ENCODE measurements around the gene TBCD.

Gene TBCD

DNA sequence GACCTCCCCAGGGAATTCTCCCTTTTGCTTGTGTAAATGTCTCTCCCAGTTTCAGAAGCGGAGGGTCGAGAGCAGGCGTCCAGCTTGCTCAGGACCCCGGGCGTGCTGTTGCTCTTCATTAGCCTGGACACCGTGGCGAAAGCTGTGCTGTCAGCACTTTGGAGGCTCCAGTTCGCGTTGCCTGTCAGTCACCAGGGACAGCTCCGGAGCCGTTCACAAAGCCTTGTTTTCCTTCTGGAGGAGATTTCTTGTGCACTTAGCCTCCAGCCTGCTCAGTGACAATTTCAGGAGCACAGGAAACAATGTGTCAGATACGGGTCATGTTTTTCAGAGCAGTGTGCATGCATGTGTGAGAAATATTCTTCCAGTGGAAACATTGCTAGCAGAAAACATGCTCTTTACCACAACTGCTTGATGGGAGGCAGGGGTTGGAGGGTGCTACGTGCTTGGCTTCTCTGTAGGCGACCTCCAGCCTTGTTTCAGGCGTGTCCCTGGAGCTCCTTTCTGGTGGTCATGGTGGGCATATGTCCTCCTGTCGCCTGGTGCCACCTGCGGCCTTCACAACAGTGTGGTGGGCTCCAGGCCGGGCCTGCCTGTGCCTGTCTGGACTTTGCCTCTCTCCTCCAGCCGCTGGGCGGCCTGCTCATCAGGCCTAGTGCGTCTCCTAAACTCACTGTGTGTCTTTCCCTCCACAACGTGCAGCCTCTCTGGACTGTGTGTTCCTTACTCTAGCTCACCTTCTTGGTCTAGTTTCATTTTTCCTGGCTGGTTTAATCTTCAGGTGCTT is 59.0 kb downstream of the TBCD start:
- no peak for DNase-seq (ENCODE audit: low spot score)

DNA sequence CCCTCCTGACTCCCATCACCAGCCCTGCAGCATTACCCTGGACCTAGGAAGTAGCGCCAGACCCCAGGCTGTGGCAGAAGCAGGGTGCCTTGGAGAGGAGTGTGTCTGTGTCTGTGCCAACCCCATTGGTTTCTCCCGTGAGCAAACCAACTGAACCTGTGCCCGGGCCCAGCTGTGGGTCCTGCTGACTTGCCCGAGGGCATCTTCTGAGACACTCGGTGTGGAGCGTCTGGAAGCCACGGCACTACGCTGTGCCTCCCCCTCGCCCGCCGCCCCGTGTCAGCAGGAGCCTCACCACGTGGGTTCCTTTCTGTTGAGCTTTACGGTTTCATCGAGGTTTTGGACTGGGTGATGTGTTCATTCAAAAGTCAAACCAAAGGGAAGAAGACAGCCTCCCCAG is 60.2 kb downstream of the TBCD start:
- DNase-seq (ENCODE audit: low spot score) = no peak

DNA sequence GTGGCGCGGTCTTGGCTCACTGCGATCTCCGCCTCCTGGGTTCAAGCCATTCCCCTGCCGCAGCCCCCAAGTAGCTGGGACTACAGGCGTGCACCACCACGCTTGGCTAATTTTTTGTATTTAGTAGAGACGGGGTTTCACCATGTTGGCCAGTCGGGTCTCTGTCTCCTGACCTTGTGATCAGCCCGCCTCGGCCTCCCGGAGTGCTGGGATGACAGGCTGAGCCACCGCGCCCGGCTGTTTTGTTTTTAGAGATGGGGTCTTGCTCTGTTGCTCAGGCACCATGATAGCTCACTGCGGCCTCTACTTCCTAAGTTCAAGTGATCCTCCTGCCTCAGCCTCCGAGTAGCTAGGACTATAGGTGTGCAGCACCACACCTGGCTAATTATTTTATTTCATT is 60.7 kb downstream of the TBCD start:
- no peak for DNase-seq (ENCODE audit: low spot score)

DNA sequence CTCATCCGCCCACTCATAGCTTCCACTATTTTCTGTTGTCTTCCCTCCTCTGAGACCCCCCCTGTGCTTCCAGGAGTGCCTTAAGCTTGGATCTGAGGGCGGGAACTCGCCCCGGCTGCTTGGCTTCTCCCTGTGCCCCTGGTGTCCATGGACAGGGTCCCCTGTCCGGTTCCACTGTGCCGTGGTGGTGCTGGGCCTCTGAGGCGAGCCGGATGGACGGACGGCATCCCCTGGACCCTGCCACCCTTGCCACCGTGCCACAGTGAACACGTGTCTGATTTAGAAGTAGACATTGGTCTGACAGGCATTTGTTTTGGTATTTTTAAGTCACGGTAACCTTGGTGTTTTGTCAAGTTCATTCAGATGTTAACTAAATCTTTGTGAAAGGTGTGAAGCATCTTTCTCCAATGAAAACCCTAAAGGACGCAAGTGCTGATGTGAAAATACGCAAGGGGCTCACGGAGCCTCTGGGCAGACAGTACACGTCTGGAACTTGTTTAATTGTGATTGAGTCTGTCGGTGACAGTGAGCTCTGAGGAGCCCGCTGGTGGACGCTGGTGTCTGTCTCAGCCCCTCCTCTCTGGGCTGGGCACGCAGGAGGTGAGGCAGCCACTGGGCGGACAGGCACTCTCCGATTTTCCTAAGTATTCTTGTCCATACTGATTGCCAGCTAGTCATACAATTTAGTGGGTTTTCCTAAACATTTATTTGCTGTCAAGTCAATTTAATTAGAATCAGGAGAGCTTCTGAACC is 61.6 kb downstream of the TBCD start:
- DNase-seq (ENCODE audit: low spot score) = no peak

DNA sequence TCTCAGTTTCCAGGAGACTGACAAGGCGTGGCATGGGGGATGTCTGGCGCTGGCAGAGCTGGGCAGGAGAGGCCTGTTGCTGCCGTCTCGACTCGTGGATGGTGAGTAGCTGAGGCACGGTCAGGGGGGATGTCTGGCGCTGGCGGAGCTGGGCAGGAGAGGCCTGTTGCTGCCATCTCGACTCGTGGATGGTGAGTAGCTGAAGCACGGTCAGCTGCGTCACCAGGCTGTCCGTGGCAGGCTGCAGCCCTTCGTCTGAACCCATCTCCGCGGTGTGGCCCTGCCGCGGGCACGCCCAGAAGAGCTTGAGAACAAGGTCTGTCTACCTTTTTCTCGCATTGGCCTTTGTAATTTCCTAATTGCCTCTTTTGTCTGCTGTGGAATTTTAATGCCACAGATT is 63.0 kb downstream of the TBCD start:
- no peak for DNase-seq (ENCODE audit: low spot score)

DNA sequence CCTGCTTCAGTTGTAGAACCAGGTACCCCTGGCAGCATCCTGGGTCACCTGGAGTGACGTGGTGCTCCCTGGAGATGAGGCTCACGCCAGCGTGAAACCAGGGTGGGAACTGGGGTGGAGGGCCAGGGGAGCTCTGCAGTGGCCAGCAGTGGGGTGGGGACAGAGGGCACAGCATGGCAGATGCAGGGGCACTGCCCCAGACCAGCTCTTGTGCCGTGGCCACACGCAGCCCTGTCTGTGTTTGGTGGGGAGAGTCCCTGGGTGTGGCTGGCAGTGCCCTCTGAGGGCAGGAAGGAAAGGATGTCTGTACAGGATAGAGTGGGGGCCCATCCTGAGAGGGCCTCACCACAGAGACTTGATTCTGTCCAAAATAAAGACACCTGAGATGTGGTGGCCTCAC is 63.5 kb downstream of the TBCD start:
- DNase-seq (ENCODE audit: low spot score) = no peak

DNA sequence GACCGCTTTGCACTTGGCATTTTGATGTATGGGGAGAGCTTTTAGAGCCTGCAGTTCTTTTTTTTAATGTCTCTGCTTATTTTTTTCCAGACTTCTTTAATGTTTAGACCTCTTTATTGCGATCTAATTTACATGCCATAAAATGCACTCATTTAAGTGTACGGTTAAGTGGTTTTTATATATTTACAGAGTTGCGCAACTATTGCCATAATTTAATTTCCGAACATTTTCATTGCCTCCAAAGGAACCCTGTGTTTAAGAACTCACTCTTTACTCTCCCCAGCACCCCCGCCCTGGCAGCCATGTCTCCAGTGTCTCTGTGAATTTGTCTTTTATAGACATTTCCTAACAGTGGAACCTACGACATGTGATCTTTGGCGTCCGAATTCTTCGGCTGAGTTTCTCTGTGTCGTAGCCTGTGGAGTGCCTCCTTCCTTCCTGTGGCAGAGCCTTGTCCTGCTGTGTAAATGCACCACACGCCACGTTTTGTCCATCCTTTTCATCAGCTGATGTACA is 64.0 kb downstream of the TBCD start:
- no peak for DNase-seq (ENCODE audit: low spot score)

DNA sequence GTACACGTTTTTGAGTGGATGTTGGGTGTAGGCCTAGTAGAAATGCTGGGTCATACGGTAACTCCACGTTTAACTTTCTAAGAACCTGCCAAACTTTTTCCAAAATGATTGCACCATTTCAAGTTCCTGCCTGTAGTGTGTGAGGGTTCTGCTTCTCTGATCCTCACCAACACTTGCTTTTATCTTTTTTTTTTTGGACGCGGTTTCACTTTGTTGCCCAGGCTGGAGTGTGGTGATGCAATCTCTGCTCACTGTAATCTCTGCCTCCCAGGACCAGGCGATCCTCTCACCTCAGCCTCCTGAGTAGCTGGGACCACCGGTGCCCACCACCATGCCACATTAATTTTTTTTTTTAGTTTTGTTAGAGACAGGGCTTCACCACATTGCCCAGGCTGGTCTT is 64.5 kb downstream of the TBCD start:
- DNase-seq (ENCODE audit: low spot score) = no peak

DNA sequence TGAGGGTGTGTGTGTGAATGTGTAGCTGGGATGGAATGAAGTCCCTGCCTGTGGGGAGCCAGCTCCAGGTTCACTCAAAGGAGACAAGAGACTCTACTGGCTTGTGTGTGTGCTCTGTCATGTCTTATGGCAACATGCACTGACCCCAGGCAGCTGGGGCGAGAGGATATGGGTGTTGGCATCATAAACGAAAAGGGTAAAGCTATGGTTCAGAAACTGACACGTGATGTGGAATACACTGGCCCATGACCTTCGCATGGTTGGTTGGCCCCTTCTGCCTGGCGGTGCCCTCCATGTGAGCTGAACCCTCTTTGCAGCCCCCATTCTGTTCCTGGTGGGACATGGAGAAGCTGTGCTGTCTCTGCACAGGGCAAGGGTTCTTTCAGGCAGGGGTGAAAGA is 66.1 kb downstream of the TBCD start:
- no peak for DNase-seq (ENCODE audit: low spot score)

DNA sequence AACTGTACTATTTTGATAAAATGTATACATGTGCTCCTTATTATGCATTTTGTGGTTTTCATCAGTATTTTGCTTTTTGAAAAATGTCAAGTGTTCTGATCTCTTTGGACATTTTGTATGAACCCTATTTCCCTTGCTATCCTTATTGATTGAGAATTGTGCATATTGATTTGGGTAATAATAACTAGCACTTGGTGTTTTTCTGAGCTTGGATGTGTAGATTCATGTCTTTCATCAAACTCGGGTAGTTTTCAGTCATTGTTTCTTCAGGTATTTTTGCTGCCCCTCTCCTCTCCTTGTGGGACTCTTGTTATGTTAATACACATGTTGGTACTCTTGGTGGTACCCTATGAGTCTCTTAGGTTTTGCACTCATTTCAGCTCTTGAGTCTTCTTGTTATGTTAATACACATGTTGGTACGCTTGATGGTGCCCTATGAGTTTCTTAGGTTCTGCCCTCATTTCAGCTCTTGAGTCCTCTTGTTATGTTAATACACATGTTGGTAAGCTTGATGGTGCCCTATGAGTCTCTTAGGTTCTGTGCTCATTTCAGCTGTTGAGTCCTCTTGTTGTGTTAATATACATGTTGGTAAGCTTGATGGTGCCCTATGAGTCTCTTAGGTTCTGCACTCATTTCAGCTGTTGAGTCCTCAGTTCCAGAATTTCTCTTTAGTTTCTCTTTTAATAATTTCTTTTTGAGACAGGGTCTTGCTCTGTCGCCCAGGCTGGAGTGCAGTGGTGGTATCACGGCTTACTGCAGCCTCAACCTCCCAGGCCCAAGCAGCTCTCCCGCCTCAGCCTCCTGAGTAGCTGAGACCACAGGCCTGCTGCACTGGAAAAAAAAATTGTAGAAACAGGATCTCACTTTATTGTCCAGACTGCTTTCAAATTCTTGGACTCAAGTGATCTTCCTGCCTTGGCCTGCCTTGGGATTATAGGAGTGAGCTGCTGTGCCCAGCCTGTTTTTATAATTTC is 68.7 kb downstream of the TBCD start:
- DNase-seq (ENCODE audit: low spot score) = no peak

DNA sequence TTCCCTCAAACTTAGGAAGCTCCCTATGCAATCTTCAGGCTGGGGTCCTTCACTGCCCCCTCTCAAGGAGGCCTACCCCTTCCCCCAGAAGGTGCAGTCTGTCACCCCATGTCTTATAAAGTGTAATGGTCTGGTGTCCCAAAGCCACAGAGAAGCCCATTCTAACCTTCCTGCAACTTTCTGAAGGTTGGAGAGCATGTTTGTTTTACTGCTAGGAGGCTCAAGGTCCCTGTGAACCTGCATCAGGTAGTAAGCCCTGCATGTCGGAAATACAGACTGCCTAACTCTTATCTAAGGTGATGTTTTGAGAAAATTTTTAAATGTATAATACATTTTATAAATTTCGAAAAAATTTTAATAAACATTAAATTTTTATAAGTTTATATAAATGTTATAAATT is 69.7 kb downstream of the TBCD start:
- no peak for DNase-seq (ENCODE audit: low spot score)

DNA sequence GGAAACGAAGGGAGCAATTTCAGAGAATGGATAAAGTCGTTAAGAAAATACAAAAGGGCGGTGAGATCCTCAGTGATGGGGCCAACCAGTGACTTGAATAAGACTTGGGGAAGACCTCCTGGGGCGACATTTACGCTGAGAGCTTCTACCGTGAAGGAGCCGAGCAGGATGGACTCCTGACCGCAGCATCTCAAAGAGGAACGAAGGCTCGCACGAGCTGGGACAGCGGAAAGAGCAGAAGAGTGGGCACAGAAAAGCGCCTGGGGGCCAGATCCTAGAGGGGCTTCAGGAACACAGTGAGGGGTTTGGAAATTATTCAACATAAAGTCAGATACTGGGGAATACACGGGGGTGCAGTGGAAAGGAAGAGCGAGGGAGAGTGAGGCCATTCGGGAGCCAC is 70.4 kb downstream of the TBCD start:
- no peak for DNase-seq (ENCODE audit: low spot score)

DNA sequence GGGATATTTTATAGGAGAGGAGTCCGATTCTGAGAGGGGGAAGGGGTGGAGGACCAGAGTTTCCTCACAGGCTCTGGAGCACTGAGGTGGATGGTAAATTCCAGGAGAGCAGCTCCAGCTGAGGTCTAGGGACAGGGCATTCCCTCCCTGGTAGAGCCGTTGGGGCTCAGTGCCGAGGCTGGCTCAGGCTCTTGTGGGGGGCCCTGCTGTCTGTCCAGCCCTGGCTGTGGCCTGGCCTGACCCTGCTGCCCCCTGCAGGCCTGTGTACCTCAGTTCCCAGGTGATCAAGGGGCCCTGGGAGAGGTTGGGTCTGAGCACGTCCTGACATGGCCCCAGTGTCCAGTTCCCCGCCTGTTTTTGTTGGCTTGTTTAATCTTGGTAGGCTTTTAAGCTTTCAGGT is 71.1 kb downstream of the TBCD start:
- no peak for DNase-seq (ENCODE audit: low spot score)

DNA sequence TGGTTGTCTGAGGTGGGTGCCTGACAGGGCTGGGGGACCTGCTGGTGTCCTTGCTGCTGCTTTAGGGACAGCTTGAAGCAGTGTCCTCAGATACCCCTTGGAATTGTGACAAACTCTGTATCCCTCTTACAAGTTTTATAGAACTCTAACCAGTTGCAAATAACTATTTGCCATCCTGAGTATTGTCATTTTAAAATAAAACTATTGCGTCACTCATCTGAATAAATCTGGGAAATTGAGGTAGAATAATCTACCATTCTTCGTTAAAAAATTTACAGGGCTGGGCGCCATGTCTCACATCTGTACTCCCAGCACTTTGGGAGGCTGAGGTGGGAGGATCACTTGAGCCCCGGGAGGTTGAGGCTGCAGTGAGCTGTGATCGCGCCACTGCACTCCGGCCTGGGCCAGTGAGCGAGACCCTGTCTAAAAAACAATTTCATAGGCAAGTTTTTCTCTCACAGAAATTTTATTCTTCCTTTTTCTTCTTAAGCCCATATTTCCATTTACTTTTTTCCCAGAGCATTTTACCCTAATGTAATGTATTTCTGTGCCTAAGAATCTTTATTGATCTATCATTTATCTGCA is 73.8 kb downstream of the TBCD start:
- DNase-seq (ENCODE audit: low spot score) = no peak

DNA sequence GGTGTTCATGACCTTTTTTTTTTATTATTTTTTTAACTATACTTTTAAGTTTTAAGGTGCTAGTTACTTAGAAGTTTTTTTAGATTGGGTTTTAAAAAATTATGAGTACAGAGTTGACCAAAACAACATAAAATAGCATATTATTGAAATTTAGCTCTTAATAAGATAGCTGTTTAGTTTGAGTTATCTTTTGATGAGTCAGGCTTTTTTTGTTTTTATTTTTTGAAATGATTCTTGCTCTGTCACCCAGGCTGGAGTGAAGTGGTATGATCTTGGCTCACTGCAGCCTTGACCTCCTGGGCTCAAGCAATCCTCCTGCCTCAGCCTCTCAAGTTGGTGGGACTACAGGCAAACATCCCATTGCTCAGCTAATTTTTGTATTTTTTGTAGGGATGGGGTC is 74.3 kb downstream of the TBCD start:
- no peak for DNase-seq (ENCODE audit: low spot score)

DNA sequence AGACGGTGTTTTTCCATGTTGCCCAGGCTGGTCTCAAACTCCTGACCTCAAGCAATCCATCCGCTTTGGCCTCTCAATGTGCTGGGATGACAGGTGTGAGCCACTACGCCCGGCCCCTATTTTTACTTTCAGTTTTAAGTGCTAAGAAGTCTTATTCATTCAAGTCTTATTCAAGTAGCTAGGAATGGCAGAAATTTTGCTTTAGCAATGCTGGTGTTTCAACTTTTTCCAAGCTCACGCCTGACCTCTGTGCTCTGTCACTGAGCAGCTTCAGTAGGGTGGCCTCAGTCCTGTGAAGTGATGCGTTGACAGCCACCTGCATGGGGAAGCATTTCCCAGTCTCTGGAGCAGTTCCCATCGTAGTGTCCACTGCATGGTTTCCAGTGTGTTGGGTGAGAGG is 75.1 kb downstream of the TBCD start:
- no peak for DNase-seq (ENCODE audit: low spot score)

DNA sequence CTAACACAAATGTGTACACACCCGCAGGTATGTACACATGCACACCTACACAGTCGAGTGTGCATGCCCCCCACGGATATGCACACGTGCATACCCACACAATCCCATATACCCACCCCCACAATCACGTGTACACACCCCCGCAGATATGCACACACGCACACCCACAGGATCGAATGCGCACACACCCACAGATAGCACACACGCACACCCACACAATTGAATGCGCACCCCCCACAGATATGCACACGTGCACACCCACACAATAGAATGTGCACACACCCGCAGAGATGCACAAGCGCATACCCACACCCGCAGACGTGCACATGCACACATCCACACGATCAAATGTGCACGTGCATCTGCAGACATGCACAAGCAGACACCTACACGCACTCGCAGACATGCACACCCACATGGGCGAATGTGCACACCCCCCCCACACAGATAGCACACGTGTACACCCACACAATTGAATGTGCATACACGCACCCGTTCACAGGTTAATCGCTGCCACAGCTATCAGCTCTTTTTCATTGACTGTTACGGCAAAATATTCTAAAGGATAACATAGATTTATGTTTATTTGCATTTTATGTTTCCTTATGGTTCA is 77.1 kb downstream of the TBCD start:
- no peak for DNase-seq (ENCODE audit: low spot score)

DNA sequence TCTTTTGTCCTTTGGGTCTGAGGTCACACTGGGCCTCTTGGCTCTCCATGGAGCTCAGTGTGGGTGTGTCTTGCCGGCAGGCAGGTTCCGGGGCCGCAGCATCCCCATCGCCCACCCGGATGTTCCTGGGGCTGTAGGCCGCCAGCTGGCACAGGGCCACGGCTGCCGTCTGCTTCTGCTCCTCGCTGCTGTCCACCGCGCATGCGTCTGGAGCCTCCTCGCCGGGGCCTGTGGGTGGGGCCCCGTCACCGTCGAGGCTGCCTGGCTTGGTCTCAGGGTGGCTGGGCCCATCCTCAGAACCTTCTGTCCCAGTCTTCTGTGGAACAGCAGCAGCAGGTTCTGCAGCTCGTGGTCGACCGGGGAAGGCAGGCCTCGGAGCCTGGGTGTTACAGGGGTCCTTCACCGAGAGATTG is 78.4 kb downstream of the TBCD start:
- DNase-seq (ENCODE audit: low spot score) = no peak

DNA sequence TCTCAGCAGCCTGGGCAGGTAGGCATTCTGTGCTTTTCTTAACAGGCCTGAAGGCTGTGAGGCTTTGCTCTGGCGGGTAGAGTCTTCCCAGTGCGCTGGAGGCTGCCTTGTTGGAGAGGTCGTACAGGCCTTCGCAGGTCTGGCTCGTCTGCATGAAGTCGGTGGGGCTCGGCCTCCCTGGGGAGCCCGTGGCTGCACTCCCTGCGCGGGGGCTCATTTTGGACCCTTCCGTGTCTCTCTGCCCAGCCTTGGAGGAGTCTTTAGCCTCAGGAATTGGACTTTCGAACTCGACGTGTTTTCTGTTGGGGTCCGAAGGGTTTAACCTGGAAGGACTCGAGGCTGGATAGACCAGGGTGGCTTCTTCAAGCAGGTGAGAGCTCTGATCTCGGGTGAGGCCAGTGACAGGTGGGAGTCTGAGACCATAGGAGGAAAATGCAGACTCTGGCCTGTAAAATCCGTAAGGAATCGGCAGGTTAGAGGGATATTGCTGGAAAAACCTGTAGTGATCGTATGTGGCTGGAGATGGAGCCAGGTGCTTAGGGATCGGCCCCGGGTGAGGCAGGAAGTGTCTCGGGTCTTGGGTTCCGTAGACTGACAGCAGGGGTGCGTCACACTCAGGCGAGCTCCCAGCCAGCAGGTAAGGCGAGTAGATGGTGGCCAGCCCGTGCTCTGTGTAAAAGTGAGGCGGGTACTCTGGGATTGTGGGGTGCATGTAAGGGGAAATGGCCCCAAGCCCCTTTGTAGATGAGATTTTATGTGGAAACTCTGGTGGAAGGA is 79.4 kb downstream of the TBCD start:
- no peak for DNase-seq (ENCODE audit: low spot score)

DNA sequence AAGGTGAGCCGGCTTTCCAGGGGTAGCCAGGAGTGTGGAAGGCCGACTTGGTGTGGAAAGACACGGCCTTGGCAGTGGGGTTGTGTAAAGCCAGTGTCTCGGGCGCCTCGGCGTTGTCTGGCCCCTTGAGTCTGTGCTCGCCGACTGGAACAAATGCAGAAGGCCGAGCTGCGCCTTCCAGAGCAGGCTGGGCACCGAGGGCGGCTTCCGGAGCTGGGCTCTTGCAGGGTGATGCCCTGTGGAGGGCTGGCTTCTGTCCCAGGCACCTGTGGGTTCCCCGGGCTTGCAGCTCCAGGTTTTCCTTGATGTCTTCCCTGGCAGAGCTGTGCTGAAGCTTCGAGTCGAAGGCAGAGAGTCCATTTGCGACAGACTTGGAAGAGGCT is 79.9 kb downstream of the TBCD start:
- no peak for DNase-seq (ENCODE audit: low spot score)

DNA sequence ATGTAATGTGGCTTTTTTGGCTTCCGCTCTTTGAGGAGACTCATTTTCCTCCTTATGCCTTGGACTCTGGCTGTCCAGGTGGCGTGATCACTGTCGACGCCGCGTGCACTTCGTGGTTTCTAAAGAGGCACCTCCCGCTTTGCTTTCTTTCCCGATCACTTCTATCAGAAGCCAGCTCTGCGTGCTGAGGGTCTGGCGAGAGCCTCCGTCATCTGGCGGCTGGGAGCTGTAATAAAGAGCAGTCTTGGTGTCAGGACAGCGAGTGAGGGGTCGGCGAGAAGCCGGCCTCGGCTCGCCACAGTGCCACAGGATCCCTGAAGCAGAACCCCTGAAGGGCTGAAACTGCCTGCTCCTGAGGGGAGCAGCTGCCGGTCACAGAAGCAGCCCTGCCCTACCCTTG is 80.5 kb downstream of the TBCD start:
- no peak for DNase-seq (ENCODE audit: low spot score)

Data from AG20443 (cell line).